ENCODE results near the gene STK24. TPM values are rescaled to one million over a fixed set of nuclear protein-coding genes. Genes with fewer than 3 reads are reported as not detected.

The STK24 gene
- total and polyA plus RNA-seq, 5 experiments from 2014 or later, result 22.7 to 121 (median 66.6) TPM

- Mint-ChIP-seq H3K4me3 (no peak overlapping the region), H3K27ac (peak overlapping the region in 8 of 10 donors; percentile 15 to 68 (median 47)), H3K9me3 (no peaks in the 10 kb centered on the region), H3K27me3 (no peaks in the 10 kb centered on the region), H3K4me1 (peaks cover 0 to 8% (median 1%) of the 10 kb centered on the region in 4 donors), H3K36me3 (peaks cover 0 to 92% (median 15%) of the 10 kb centered on the region in 3 donors)
- DNase-seq, result no peak
- no peak for ATAC-seq
- POLR2A ChIA-PET, result interaction anchor here (0.6 to 0.7 kb wide), 3 partner anchors 218 to 1154 kb away, joined by 3 to 6 read pairs (median 3); no protein-coding TSS in a partner anchor
These were observed 119.9 kb downstream of the STK24 start for GRCh38 chr13:98457053-98457452.

GRCh38 chr13:98456413-98456845 is 120.5 kb downstream of the STK24 start:
- Mint-ChIP-seq H3K36me3 (peaks cover 0 to 95% (median 15%) of the 10 kb centered on the region in 3 donors), H3K27ac (peak overlapping the region in 7 of 10 donors; percentile 25 to 75 (median 61)), H3K9me3 (no peaks in the 10 kb centered on the region), H3K4me1 (peaks cover 3 to 14% (median 6%) of the 10 kb centered on the region in 4 donors), H3K4me3 (no peak overlapping the region), H3K27me3 (no peaks in the 10 kb centered on the region)
- ATAC-seq (no peak), DNase-seq (no peak)
- POLR2A ChIA-PET, result interaction anchor here (0.5 to 1.1 kb wide), 2 partner anchors 11 to 199 kb away, joined by 3 to 4 read pairs; no protein-coding TSS in a partner anchor

GRCh38 chr13:98454389-98454881 is 122.5 kb downstream of the STK24 start:
- no peak overlapping the region for H3K4me3 Mint-ChIP-seq
- peaks cover 10 to 27% (median 15%) of the 10 kb centered on the region in 4 donors for H3K4me1 Mint-ChIP-seq
- no peaks in the 10 kb centered on the region for H3K9me3 Mint-ChIP-seq
- DNase-seq (no peak), ATAC-seq (no peak)
- peaks cover 0 to 80% (median 10%) of the 10 kb centered on the region in 3 donors for H3K36me3 Mint-ChIP-seq
- peak overlapping the region in 9 of 10 donors; percentile 15 to 88 (median 56) for H3K27ac Mint-ChIP-seq
- POLR2A ChIA-PET, result no interaction called here
- H3K27me3 Mint-ChIP-seq, result no peaks in the 10 kb centered on the region

GRCh38 chr13:98452851-98453843 is 123.8 kb downstream of the STK24 start:
- Mint-ChIP-seq H3K27ac (peak overlapping the region in 2 of 10 donors; percentile 4 to 59), H3K4me3 (no peak overlapping the region), H3K9me3 (no peaks in the 10 kb centered on the region), H3K36me3 (peaks cover 0 to 71% (median 6%) of the 10 kb centered on the region in 3 donors), H3K27me3 (no peaks in the 10 kb centered on the region), H3K4me1 (peaks cover 10 to 29% (median 16%) of the 10 kb centered on the region in 4 donors)
- POLR2A ChIA-PET, result no interaction called here
- no peak for DNase-seq
- ATAC-seq, result no peak

GRCh38 chr13:98451676-98452470 is 125.0 kb downstream of the STK24 start:
- Mint-ChIP-seq H3K27me3 (no peaks in the 10 kb centered on the region), H3K27ac (peak overlapping the region in 8 of 10 donors; percentile 10 to 87 (median 71)), H3K36me3 (peaks cover 0 to 68% (median 6%) of the 10 kb centered on the region in 3 donors), H3K4me1 (peaks cover 10 to 27% (median 16%) of the 10 kb centered on the region in 4 donors), H3K9me3 (no peaks in the 10 kb centered on the region), H3K4me3 (peak overlapping the region in 1 of 10 donors; percentile 5)
- ATAC-seq (no peak), DNase-seq (no peak)
- POLR2A ChIA-PET, result no interaction called here

- peak in 4 of 10 donors; percentile 10 to 39 (median 20) for DNase-seq
- Mint-ChIP-seq H3K27ac (peak overlapping the region; percentile 52 to 88 (median 78)), H3K4me1 (peaks cover 10 to 30% (median 18%) of the 10 kb centered on the region in 4 donors), H3K36me3 (peaks cover 0 to 56% (median 6%) of the 10 kb centered on the region in 3 donors), H3K4me3 (peak overlapping the region in 1 of 10 donors; percentile 20), H3K9me3 (no peaks in the 10 kb centered on the region), H3K27me3 (no peaks in the 10 kb centered on the region)
- POLR2A ChIA-PET, result interaction anchor here (1.0 kb wide), 1 partner anchor 121 kb away, joined by 3 read pairs; no protein-coding TSS in a partner anchor
- peak; percentile 70 to 81 for ATAC-seq
These were observed 126.3 kb downstream of the STK24 start for GRCh38 chr13:98450539-98451111.

GRCh38 chr13:98450026-98450425 is 126.9 kb downstream of the STK24 start:
- ATAC-seq (no peak), DNase-seq (no peak)
- Mint-ChIP-seq H3K27ac (peak overlapping the region in 9 of 10 donors; percentile 11 to 88 (median 69)), H3K4me3 (no peak overlapping the region), H3K4me1 (peaks cover 15 to 36% (median 24%) of the 10 kb centered on the region in 4 donors), H3K9me3 (no peaks in the 10 kb centered on the region), H3K36me3 (peaks cover 0 to 50% (median 6%) of the 10 kb centered on the region in 3 donors), H3K27me3 (no peaks in the 10 kb centered on the region)
- POLR2A ChIA-PET, result interaction anchor here (1.0 kb wide), 1 partner anchor 121 kb away, joined by 3 read pairs; no protein-coding TSS in a partner anchor

- Mint-ChIP-seq H3K9me3 (no peaks in the 10 kb centered on the region), H3K27ac (peak overlapping the region in 9 of 10 donors; percentile 34 to 77 (median 67)), H3K4me1 (peaks cover 16 to 39% (median 26%) of the 10 kb centered on the region in 4 donors), H3K4me3 (no peak overlapping the region), H3K27me3 (no peaks in the 10 kb centered on the region), H3K36me3 (peaks cover 0 to 42% (median 6%) of the 10 kb centered on the region in 3 donors)
- DNase-seq, result no peak
- no peak for ATAC-seq
- POLR2A ChIA-PET, result no interaction called here
These were observed 127.6 kb downstream of the STK24 start for GRCh38 chr13:98449273-98449672.

- POLR2A ChIA-PET, result no interaction called here
- Mint-ChIP-seq H3K27ac (peak overlapping the region in 4 of 10 donors; percentile 37 to 48 (median 44)), H3K9me3 (no peaks in the 10 kb centered on the region)
These were observed 128.3 kb downstream of the STK24 start for GRCh38 chr13:98448642-98448928.

GRCh38 chr13:98447881-98448641 is 128.8 kb downstream of the STK24 start:
- H3K36me3 Mint-ChIP-seq, result peaks cover 0 to 33% (median 3%) of the 10 kb centered on the region in 3 donors
- H3K27me3 Mint-ChIP-seq, result no peaks in the 10 kb centered on the region
- POLR2A ChIA-PET, result no interaction called here
- no peaks in the 10 kb centered on the region for H3K9me3 Mint-ChIP-seq
- peak overlapping the region in 8 of 10 donors; percentile 32 to 79 (median 46) for H3K27ac Mint-ChIP-seq
- H3K4me3 Mint-ChIP-seq, result no peak overlapping the region
- DNase-seq, result no peak
- ATAC-seq, result no peak
- H3K4me1 Mint-ChIP-seq, result peaks cover 16 to 39% (median 28%) of the 10 kb centered on the region in 4 donors

More at GRCh38 chr13:98448642-98448928, 128.3 kb downstream of the STK24 start:
- H3K4me1 Mint-ChIP-seq, result peaks cover 16 to 39% (median 28%) of the 10 kb centered on the region in 4 donors
- DNase-seq, result no peak
- H3K27me3 Mint-ChIP-seq, result no peaks in the 10 kb centered on the region
- peaks cover 0 to 38% (median 6%) of the 10 kb centered on the region in 3 donors for H3K36me3 Mint-ChIP-seq
- no peak for ATAC-seq
- no peak overlapping the region for H3K4me3 Mint-ChIP-seq

- no peaks in the 10 kb centered on the region for H3K9me3 Mint-ChIP-seq
- POLR2A ChIA-PET, result no interaction called here
- no peak for DNase-seq
- no peak for ATAC-seq
- H3K4me1 Mint-ChIP-seq, result peaks cover 16 to 39% (median 28%) of the 10 kb centered on the region in 4 donors
- no peaks in the 10 kb centered on the region for H3K27me3 Mint-ChIP-seq
- H3K36me3 Mint-ChIP-seq, result peaks cover 0 to 24% (median 0%) of the 10 kb centered on the region in 3 donors
- no peak overlapping the region for H3K4me3 Mint-ChIP-seq
- H3K27ac Mint-ChIP-seq, result peak overlapping the region in 9 of 10 donors; percentile 20 to 91 (median 66)
These were observed 129.8 kb downstream of the STK24 start for GRCh38 chr13:98447130-98447529.

Measured in naive thymus-derived CD8-positive, alpha-beta T cell (primary cell).